ENCODE measurements around the gene ZXDC.

DNA sequence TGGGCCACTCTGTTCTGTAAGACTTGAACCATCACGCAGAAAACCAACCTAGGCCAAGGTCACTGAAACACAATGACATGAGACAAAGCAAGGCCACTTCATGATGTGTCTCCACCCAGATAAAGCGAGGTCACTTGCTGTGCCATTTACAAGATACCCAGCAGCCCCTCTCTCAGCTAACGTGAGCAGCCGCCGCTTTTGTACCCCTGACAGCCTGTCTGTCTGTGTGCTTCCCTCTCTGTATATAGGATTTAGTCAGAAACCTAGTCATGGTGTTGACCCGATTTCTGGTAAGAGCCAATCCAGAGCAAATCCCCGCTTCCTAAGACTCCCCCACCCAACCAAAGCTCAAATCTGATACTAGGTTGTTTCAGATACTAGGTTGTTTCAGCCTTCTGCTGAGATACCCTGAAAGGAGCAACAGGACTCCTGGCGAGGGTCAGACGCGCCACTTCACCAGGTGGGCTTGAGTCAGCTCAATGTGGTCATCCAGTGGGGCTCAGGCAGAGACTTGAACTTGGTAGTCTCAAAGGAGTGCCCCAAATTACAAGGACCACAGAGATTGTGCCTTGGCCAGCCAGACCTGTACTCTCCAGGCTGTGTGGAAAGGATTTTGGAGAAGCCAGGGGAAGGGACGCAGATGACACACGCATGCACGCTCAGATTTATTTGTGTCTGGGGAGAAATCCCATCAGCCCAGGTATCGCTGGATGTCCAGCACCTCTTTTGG, 3.1 kb upstream of the ZXDC start:
- no peak for TF ChIP-seq EZH2 (IDR thresholded peaks at IDR 0.05; ENCODE audit: low read depth)
- TF ChIP-seq, protein P1, sequence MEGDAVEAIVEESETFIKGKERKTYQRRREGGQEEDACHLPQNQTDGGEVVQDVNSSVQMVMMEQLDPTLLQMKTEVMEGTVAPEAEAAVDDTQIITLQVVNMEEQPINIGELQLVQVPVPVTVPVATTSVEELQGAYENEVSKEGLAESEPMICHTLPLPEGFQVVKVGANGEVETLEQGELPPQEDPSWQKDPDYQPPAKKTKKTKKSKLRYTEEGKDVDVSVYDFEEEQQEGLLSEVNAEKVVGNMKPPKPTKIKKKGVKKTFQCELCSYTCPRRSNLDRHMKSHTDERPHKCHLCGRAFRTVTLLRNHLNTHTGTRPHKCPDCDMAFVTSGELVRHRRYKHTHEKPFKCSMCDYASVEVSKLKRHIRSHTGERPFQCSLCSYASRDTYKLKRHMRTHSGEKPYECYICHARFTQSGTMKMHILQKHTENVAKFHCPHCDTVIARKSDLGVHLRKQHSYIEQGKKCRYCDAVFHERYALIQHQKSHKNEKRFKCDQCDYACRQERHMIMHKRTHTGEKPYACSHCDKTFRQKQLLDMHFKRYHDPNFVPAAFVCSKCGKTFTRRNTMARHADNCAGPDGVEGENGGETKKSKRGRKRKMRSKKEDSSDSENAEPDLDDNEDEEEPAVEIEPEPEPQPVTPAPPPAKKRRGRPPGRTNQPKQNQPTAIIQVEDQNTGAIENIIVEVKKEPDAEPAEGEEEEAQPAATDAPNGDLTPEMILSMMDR (conservative IDR thresholded peaks at IDR 0.05) = no peak

Measured in PC-9 (cell line).